ENCODE results near the gene ESF1. TPM values are rescaled to one million over a fixed set of nuclear protein-coding genes. Genes with fewer than 3 reads are reported as not detected.

The ESF1 gene
- total and polyA plus RNA-seq, 2 experiments from 2014 or later: 20.5 to 71.7 TPM

GRCh38 chr20:13745784-13746183 is 38.9 kb downstream of the ESF1 start:
- H3K4me2 ChIP-seq: no peak overlapping the region
- ATAC-seq (no peak), DNase-seq (ENCODE audit: low spot score) (no peak)
- Mint-ChIP-seq H3K9me3 (peaks cover 15% of the 10 kb centered on the region), H3K27ac (no peak overlapping the region), H3K27me3 (ENCODE audit: insufficient read depth, low read depth, poor library complexity) (no peaks in the 10 kb centered on the region), H3K4me3 (no peak overlapping the region), H3K4me1 (no peaks in the 10 kb centered on the region), H3K36me3 (ENCODE audit: low read depth) (peaks cover 41% of the 10 kb centered on the region)
- H3K9me2 ChIP-seq (ENCODE audit: insufficient read depth): no peaks in the 10 kb centered on the region
- H3K4me1 ChIP-seq (ENCODE audit: insufficient read depth): no peaks in the 10 kb centered on the region
- H3K79me2 ChIP-seq (replicated peaks; ENCODE audit: insufficient read depth): peaks cover 18% of the 10 kb centered on the region
- H4K20me1 ChIP-seq (replicated peaks; ENCODE audit: insufficient read depth): peaks cover 11% of the 10 kb centered on the region
- TF ChIP-seq NANOG (IDR thresholded peaks at IDR 0.05; ENCODE audit: borderline replicate concordance): no peak
- TF ChIP-seq JUNB (IDR thresholded peaks at IDR 0.05; ENCODE audit: unreplicated experiment): no peak
- TF ChIP-seq POLR2AphosphoS5 (IDR thresholded peaks at IDR 0.05; ENCODE audit: low read depth): no peak
- no peak for TF ChIP-seq ZNF114 (CRISPR knock-in tag; IDR thresholded peaks at IDR 0.05)
- TF ChIP-seq CREB1 (CRISPR knock-in tag; IDR thresholded peaks at IDR 0.05; ENCODE audit: low read depth): no peak
- TF ChIP-seq ZNF331 (CRISPR knock-in tag; IDR thresholded peaks at IDR 0.05; ENCODE audit: low read depth): no peak
- TF ChIP-seq ETS1 (IDR thresholded peaks at IDR 0.05): no peak
- no peak for TF ChIP-seq ZNF462 (CRISPR knock-in tag; IDR thresholded peaks at IDR 0.05)
- no peaks in the 10 kb centered on the region for H3F3A ChIP-seq (replicated peaks; ENCODE audit: low read depth)
- H2AFZ ChIP-seq: no peak overlapping the region
- H3K27me3 ChIP-seq (ENCODE audit: insufficient read depth): no peaks in the 10 kb centered on the region
- no peak overlapping the region for H3K4me3 ChIP-seq
- no peak overlapping the region for H3K27ac ChIP-seq (ENCODE audit: low read depth)
- peaks cover 22% of the 10 kb centered on the region for H3K36me3 ChIP-seq (ENCODE audit: insufficient read depth)
